Stimulated activated CD8-positive, alpha-beta memory T cell treated with anti-CD3 and anti-CD28 coated beads, Interleukin-12 subunit alpha, Interleukin-12 subunit beta, amount 100 ng/mL, for 24 hours (primary cell): Measurements from ENCODE around the gene PCDHGA6.
"Not testable (repeated sequence)": the region's sequence is repeated elsewhere in the genome, so short reads cannot be mapped to it uniquely, and the experiment has no call there.

ENCODE experiments used
- DNase-seq: peaks from one replicate; pipeline ENCODE4 v3.0.0-alpha.2; 2020; ENCODE audit errors: extremely low read depth

Gene PCDHGA6

GRCh38 chr5:141373673-141374317 lies at the start of gene PCDHGA6:
Gene PCDHGA6, plus strand, starts transcription at chr5:141373891. Its CDS starts 193 bp downstream, at chr5:141374084.
- no peak for DNase-seq

GRCh38 chr5:141326088-141326854 lies 47.4 kb upstream of the PCDHGA6 start:
- DNase-seq, result peak; percentile 26

DNA sequence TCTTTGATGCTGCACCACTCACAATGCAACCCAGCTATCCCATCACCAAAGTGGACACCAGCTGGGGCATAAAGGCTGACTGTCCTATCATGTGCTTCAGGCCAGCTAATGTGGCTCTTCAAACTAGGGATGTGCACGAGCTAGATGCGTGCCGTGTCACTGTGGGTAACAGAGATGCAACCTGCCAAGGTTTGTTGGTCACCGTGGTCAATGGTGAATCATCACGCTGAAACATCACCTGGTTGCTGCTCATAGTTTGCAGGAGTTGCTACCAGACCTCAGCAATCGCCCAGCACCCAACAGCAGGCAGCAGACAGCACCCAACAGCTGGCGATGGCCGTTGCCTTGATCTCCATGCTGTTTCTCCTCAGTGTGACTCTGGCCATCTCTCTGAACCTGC lies 45.5 kb upstream of the PCDHGA6 start:
- DNase-seq, result no peak

DNA sequence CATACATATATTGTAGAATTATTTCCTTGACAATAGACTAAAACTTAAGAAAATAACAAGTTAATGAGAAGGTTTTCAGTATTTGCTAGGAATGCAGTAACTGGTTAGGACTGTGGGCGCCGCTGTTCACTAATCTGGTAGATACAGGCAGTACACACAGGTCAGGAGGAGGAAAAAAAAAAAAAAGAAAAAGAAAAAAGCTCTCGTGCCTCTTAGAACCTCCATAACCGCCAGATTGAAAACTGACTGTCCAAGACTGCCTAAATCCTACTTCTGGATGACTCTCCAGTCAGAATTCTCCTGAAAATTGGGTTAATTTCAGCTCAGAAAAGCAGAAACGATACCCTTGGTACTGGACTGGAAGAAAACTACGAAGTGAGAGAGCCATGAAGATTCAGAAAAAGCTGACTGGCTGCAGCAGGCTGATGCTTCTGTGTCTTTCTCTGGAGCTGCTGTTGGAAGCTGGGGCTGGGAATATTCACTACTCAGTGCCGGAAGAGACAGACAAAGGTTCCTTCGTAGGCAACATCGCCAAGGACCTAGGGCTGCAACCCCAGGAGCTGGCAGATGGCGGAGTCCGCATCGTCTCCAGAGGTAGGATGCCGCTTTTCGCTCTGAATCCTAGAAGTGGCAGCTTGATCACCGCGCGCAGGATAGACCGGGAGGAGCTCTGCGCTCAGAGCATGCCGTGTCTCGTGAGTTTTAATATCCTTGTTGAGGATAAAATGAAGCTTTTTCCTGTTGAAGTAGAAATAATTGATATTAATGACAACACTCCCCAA lies 43.2 kb upstream of the PCDHGA6 start, which contains the start of gene PCDHGA1:
Gene PCDHGA1 (plus strand): TSS at position 216 of the 782 bp plus-strand sequence.
- DNase-seq, result no peak

GRCh38 chr5:141332571-141332970 lies 41.1 kb upstream of the PCDHGA6 start:
- DNase-seq, result not testable (repeated sequence)

GRCh38 chr5:141338538-141339306 lies 35.0 kb upstream of the PCDHGA6 start, which contains the start of gene PCDHGA2:
Gene PCDHGA2, plus strand, starts transcription at chr5:141338760.
- no peak for DNase-seq

- not testable (repeated sequence) for DNase-seq
These were observed 32.8 kb upstream of the PCDHGA6 start for GRCh38 chr5:141340781-141341354.

GRCh38 chr5:141342773-141343172 lies 30.9 kb upstream of the PCDHGA6 start:
- no peak for DNase-seq

DNA sequence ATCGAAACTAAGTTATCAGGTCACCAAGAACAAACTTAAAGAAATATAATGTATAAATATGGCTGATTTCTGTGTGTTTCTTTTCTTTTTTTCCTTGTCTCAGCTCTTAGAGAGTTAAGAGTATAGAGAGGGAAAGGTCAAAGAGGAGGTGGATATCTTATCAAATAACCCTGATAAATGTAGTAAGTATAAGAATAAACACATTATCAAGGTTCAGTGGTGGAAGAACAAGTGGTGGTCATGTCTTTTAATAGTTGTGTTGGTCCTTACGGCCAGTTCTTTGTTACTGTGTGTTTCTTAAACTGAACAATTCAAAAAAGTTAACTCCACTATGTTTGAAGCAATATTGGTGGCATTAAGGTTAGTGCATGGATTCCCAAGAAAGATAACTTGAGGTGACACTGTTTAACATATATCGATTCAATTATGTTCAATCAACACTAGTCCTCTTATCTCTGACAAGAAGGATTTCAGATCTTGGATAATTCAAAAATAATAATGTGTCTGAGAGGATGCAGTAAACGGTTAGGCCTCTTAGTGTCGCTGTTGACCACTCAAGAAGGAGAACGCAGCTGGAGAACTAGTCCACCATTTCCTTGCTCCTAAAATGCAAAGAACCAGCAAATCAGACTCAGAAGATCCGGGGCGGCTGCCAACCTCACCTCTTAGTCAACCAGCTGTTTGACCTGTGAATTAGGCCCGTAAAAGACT lies 30.3 kb upstream of the PCDHGA6 start, which contains the start of gene PCDHGA3:
Gene PCDHGA3 (plus strand): TSS at position 588 of the 711 bp plus-strand sequence. CDS start 205 bp downstream, outside the sequence.
- no peak for DNase-seq

DNA sequence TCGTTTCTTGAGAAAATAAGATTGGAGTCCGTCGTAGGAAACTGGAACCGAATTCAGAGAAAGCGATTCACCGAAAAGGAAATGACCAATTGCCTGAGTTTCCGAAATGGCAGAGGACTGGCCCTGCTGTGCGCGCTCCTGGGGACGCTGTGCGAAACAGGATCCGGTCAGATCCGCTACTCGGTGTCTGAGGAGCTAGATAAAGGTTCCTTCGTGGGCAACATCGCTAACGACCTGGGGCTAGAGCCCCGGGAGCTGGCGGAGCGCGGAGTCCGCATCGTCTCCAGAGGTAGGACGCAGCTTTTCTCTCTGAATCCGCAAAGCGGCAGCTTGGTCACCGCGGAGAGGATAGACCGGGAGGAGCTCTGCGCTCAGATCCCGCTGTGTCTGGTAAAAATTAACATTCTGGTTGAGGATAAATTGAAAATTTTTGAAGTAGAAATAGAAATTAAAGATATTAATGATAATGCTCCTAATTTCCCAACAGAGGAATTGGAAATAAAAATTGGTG lies 29.7 kb upstream of the PCDHGA6 start:
- DNase-seq, result no peak

- DNase-seq, result no peak
These were observed 28.4 kb upstream of the PCDHGA6 start for GRCh38 chr5:141345327-141345726.

DNA sequence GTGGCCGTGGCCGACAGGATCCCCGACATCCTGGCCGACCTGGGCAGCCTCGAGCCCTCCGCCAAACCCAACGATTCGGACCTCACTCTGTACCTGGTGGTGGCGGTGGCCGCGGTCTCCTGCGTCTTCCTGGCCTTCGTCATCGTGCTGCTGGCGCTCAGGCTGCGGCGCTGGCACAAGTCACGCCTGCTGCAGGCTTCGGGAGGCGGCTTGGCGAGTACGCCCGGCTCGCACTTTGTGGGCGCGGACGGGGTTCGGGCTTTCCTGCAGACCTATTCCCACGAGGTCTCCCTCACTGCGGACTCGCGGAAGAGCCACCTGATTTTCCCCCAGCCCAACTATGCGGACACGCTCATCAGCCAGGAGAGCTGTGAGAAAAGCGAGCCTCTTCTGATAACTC lies 27.7 kb upstream of the PCDHGA6 start:
- DNase-seq, result not testable (repeated sequence)

- DNase-seq, result no peak
These were observed 23.6 kb upstream of the PCDHGA6 start, which contains the start of gene PCDHGB1 for GRCh38 chr5:141349917-141350619. Gene PCDHGB1, plus strand, starts transcription at chr5:141350099. Its CDS starts 162 bp downstream, at chr5:141350261.

DNA sequence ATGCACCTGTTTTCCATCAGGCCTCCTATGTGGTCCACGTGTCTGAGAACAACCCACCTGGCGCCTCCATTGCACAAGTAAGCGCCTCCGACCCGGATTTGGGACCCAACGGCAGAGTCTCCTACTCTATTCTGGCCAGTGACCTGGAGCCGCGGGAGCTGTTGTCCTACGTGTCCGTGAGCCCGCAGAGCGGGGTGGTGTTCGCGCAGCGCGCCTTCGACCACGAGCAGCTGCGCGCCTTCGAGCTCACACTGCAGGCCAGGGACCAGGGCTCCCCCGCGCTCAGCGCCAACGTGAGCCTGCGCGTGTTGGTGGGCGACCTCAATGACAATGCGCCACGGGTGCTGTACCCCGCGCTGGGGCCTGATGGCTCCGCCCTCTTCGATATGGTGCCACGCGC lies 22.1 kb upstream of the PCDHGA6 start:
- no peak for DNase-seq

DNA sequence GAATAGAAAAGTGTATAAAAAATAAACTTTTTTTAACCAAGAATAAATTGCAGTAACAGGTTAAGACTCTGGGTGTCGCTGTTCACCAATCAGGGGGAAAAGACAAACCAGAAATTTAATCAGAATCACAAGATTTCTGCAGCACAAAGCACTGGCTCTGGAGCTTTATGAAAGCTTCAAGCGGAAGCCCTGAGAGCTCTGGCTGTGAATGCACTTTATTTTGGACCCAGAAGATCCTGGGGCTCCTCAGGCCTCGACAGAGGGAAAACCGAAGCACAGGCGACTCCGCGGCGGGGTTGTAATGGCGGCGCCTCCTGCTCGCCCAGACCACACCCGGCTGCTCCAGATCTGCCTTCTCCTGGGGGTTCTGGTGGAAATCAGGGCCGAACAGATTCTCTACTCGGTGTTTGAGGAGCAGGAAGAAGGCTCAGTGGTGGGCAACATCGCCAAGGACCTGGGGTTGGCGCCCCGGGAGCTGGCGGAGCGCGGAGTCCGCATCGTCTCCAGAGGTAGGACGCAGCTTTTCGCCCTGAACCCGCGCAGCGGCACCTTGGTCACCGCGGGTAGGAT lies 18.7 kb upstream of the PCDHGA6 start, which contains the start of gene PCDHGA4:
Gene PCDHGA4 (plus strand): TSS at position 122 of the 570 bp plus-strand sequence. CDS start 87 bp downstream, at position 209.
- DNase-seq, result no peak

- no peak for DNase-seq
These were observed 18.1 kb upstream of the PCDHGA6 start for GRCh38 chr5:141355641-141356040.

GRCh38 chr5:141356133-141356532 lies 17.6 kb upstream of the PCDHGA6 start:
- DNase-seq, result no peak

GRCh38 chr5:141356950-141357349 lies 16.7 kb upstream of the PCDHGA6 start:
- DNase-seq, result no peak
